ENCODE measurements around the gene STXBP4.

Gene STXBP4

GRCh38 chr17:55090079-55090492 is 121.5 kb downstream of the STXBP4 start:
- H3K27ac ChIP-seq: no peak overlapping the region
- no peak for DNase-seq (ENCODE audit: low read depth, low spot score)
- TF ChIP-seq FOXP2 (optimal IDR thresholded peaks at IDR 0.05; ENCODE audit: control extremely low read depth, extremely low read length, insufficient read depth) (no peak), EZH2 (IDR thresholded peaks at IDR 0.05) (no peak), POLR2AphosphoS5 (IDR thresholded peaks at IDR 0.05; ENCODE audit: borderline replicate concordance, low read depth, low read length) (no peak)
- 0 out of 2 replicates have a peak, but pooled peaks cover 3% of the 10 kb centered on the region for H3K9me3 ChIP-seq (ENCODE audit: low read depth, low read length)
- H3K9ac ChIP-seq (ENCODE audit: insufficient read length): no peak overlapping the region
- peaks cover 21% of the 10 kb centered on the region for H3K36me3 ChIP-seq (ENCODE audit: insufficient read depth, low read length)
- H3K4me3 ChIP-seq: no peak overlapping the region

- Histone ChIP-seq H3K9me3 (ENCODE audit: low read depth, low read length) (no peaks in the 10 kb centered on the region), H3K9ac (ENCODE audit: insufficient read length) (no peak overlapping the region), H3K27ac (no peak overlapping the region), H3K36me3 (ENCODE audit: insufficient read depth, low read length) (peaks cover under 1% of the 10 kb centered on the region), H3K4me3 (no peak overlapping the region)
- DNase-seq (ENCODE audit: low read depth, low spot score): no peak
- TF ChIP-seq FOXP2 (optimal IDR thresholded peaks at IDR 0.05; ENCODE audit: control extremely low read depth, extremely low read length, insufficient read depth) (no peak), EZH2 (IDR thresholded peaks at IDR 0.05) (no peak), POLR2AphosphoS5 (IDR thresholded peaks at IDR 0.05; ENCODE audit: borderline replicate concordance, low read depth, low read length) (no peak)
Observed at GRCh38 chr17:55093353-55093752, 124.8 kb downstream of the STXBP4 start.

GRCh38 chr17:55098765-55099164 is 130.2 kb downstream of the STXBP4 start:
- no peak for DNase-seq (ENCODE audit: low read depth, low spot score)
- H3K9ac ChIP-seq (ENCODE audit: insufficient read length): no peak overlapping the region
- TF ChIP-seq POLR2AphosphoS5 (IDR thresholded peaks at IDR 0.05; ENCODE audit: borderline replicate concordance, low read depth, low read length) (no peak), FOXP2 (optimal IDR thresholded peaks at IDR 0.05; ENCODE audit: control extremely low read depth, extremely low read length, insufficient read depth) (no peak), EZH2 (IDR thresholded peaks at IDR 0.05) (no peak)

GRCh38 chr17:55110521-55110920 is 142.0 kb downstream of the STXBP4 start:
- no peak for TF ChIP-seq EZH2 (IDR thresholded peaks at IDR 0.05)
- TF ChIP-seq POLR2AphosphoS5 (IDR thresholded peaks at IDR 0.05; ENCODE audit: borderline replicate concordance, low read depth, low read length): no peak
- TF ChIP-seq FOXP2 (optimal IDR thresholded peaks at IDR 0.05; ENCODE audit: control extremely low read depth, extremely low read length, insufficient read depth): no peak

More at GRCh38 chr17:55098765-55099164, 130.2 kb downstream of the STXBP4 start:
- H3K36me3 ChIP-seq (ENCODE audit: insufficient read depth, low read length): no peaks in the 10 kb centered on the region
- no peak overlapping the region for H3K27ac ChIP-seq
- no peaks in the 10 kb centered on the region for H3K9me3 ChIP-seq (ENCODE audit: low read depth, low read length)
- H3K4me3 ChIP-seq: no peak overlapping the region

GRCh38 chr17:55114283-55114682 is 145.7 kb downstream of the STXBP4 start:
- no peak overlapping the region for H3K4me3 ChIP-seq
- no peak for TF ChIP-seq EZH2 (IDR thresholded peaks at IDR 0.05)
- no peak for TF ChIP-seq POLR2AphosphoS5 (IDR thresholded peaks at IDR 0.05; ENCODE audit: borderline replicate concordance, low read depth, low read length)
- no peak for TF ChIP-seq FOXP2 (optimal IDR thresholded peaks at IDR 0.05; ENCODE audit: control extremely low read depth, extremely low read length, insufficient read depth)

More at GRCh38 chr17:55110521-55110920, 142.0 kb downstream of the STXBP4 start:
- no peak overlapping the region for H3K4me3 ChIP-seq
- H3K27ac ChIP-seq: no peak overlapping the region
- no peaks in the 10 kb centered on the region for H3K9me3 ChIP-seq (ENCODE audit: low read depth, low read length)
- no peak overlapping the region for H3K9ac ChIP-seq (ENCODE audit: insufficient read length)
- DNase-seq (ENCODE audit: low read depth, low spot score): no peak
- no peaks in the 10 kb centered on the region for H3K36me3 ChIP-seq (ENCODE audit: insufficient read depth, low read length)

GRCh38 chr17:55116440-55116914 is 147.9 kb downstream of the STXBP4 start:
- H3K9me3 ChIP-seq (ENCODE audit: low read depth, low read length): no peaks in the 10 kb centered on the region
- DNase-seq (ENCODE audit: low read depth, low spot score): no peak
- H3K9ac ChIP-seq (ENCODE audit: insufficient read length): no peak overlapping the region
- no peaks in the 10 kb centered on the region for H3K36me3 ChIP-seq (ENCODE audit: insufficient read depth, low read length)
- no peak overlapping the region for H3K4me3 ChIP-seq
- no peak overlapping the region for H3K27ac ChIP-seq
- TF ChIP-seq POLR2AphosphoS5 (IDR thresholded peaks at IDR 0.05; ENCODE audit: borderline replicate concordance, low read depth, low read length) (no peak), FOXP2 (optimal IDR thresholded peaks at IDR 0.05; ENCODE audit: control extremely low read depth, extremely low read length, insufficient read depth) (no peak), EZH2 (IDR thresholded peaks at IDR 0.05) (no peak)

More at GRCh38 chr17:55114283-55114682, 145.7 kb downstream of the STXBP4 start:
- Histone ChIP-seq H3K9me3 (ENCODE audit: low read depth, low read length) (no peaks in the 10 kb centered on the region), H3K27ac (no peak overlapping the region), H3K9ac (ENCODE audit: insufficient read length) (no peak overlapping the region), H3K36me3 (ENCODE audit: insufficient read depth, low read length) (no peaks in the 10 kb centered on the region)
- DNase-seq (ENCODE audit: low read depth, low spot score): no peak

- H3K9me3 ChIP-seq (ENCODE audit: low read depth, low read length): no peaks in the 10 kb centered on the region
- TF ChIP-seq EZH2 (IDR thresholded peaks at IDR 0.05) (no peak), FOXP2 (optimal IDR thresholded peaks at IDR 0.05; ENCODE audit: control extremely low read depth, extremely low read length, insufficient read depth) (no peak), POLR2AphosphoS5 (IDR thresholded peaks at IDR 0.05; ENCODE audit: borderline replicate concordance, low read depth, low read length) (no peak)
- no peaks in the 10 kb centered on the region for H3K36me3 ChIP-seq (ENCODE audit: insufficient read depth, low read length)
- no peak for DNase-seq (ENCODE audit: low read depth, low spot score)
- H3K27ac ChIP-seq: no peak overlapping the region
- no peak overlapping the region for H3K4me3 ChIP-seq
- no peak overlapping the region for H3K9ac ChIP-seq (ENCODE audit: insufficient read length)
Observed at GRCh38 chr17:55117164-55117563, 148.6 kb downstream of the STXBP4 start.

- Histone ChIP-seq H3K36me3 (ENCODE audit: insufficient read depth, low read length) (no peaks in the 10 kb centered on the region), H3K4me3 (no peak overlapping the region), H3K27ac (no peak overlapping the region), H3K9me3 (ENCODE audit: low read depth, low read length) (no peaks in the 10 kb centered on the region), H3K9ac (ENCODE audit: insufficient read length) (no peak overlapping the region)
- TF ChIP-seq POLR2AphosphoS5 (IDR thresholded peaks at IDR 0.05; ENCODE audit: borderline replicate concordance, low read depth, low read length): no peak
- no peak for TF ChIP-seq EZH2 (IDR thresholded peaks at IDR 0.05)
- TF ChIP-seq FOXP2 (optimal IDR thresholded peaks at IDR 0.05; ENCODE audit: control extremely low read depth, extremely low read length, insufficient read depth): no peak
- DNase-seq (ENCODE audit: low read depth, low spot score): no peak
Observed at GRCh38 chr17:55120651-55121050, 152.1 kb downstream of the STXBP4 start.

- H3K9me3 ChIP-seq (ENCODE audit: low read depth, low read length): no peaks in the 10 kb centered on the region
- no peak for DNase-seq (ENCODE audit: low read depth, low spot score)
- H3K36me3 ChIP-seq (ENCODE audit: insufficient read depth, low read length): no peaks in the 10 kb centered on the region
- TF ChIP-seq FOXP2 (optimal IDR thresholded peaks at IDR 0.05; ENCODE audit: control extremely low read depth, extremely low read length, insufficient read depth) (no peak), EZH2 (IDR thresholded peaks at IDR 0.05) (no peak), POLR2AphosphoS5 (IDR thresholded peaks at IDR 0.05; ENCODE audit: borderline replicate concordance, low read depth, low read length) (no peak)
- H3K4me3 ChIP-seq: no peak overlapping the region
- no peak overlapping the region for H3K9ac ChIP-seq (ENCODE audit: insufficient read length)
- no peak overlapping the region for H3K27ac ChIP-seq
Observed at GRCh38 chr17:55121268-55121667, 152.7 kb downstream of the STXBP4 start.
